Activated naive CD8-positive, alpha-beta T cell treated with anti-CD3 and anti-CD28 coated beads, Interleukin-2, amount 10 ng/mL, durations not matched to agents 7 days and 5 days (primary cell): ENCODE data around the gene DECR2. TPM values are rescaled to one million over a fixed set of nuclear protein-coding genes. Genes with fewer than 3 reads are reported as not detected.
"Not testable (repeated sequence)": the region's sequence is repeated elsewhere in the genome, so short reads cannot be mapped to it uniquely, and the experiment has no call there.

Source experiments
- ATAC-seq: fragments of 150-1000 bp; cut with Tn5 transposase; one replicate; pipeline ENCODE4 v1.10.0; 2021; ENCODE audit warnings: low read depth, moderate library complexity
- POLR2A ChIA-PET: fragments of 350-600 bp; sonication (Branson Sonifier 250); formaldehyde crosslinking; loops from one replicate; lab custom pipeline; 2021; ENCODE audit warnings: antibody characterized with exemption; lab: Charles Lee
- DNase-seq: peaks from one replicate; pipeline ENCODE4 v3.0.0; 2021
- H3K27ac Mint-ChIP-seq: one replicate; pipeline ENCODE4 v1.8.0; 2022; ENCODE audit warnings: mild to moderate bottlenecking, mixed read lengths
- H3K27me3 Mint-ChIP-seq: one replicate; pipeline ENCODE4 v1.8.0; 2022; ENCODE audit warnings: mild to moderate bottlenecking, moderate library complexity, mixed read lengths
- H3K36me3 Mint-ChIP-seq: one replicate; pipeline ENCODE4 v1.8.0; 2021; ENCODE audit warnings: mild to moderate bottlenecking, mixed read lengths
- H3K4me1 Mint-ChIP-seq: one replicate; pipeline ENCODE4 v1.8.0; 2021; ENCODE audit warnings: mixed read lengths
- H3K4me3 Mint-ChIP-seq: one replicate; pipeline ENCODE4 v1.8.0; 2022; ENCODE audit warnings: mild to moderate bottlenecking, moderate library complexity, mixed read lengths
- H3K9me3 Mint-ChIP-seq: one replicate; pipeline ENCODE4 v1.8.0; 2021; ENCODE audit warnings: mixed read lengths
- total RNA-seq, 2 experiments: library from RNA; stranded (reverse); gene quantifications; one replicate each; pipeline ENCODE4 v1.2.3, GENCODE V29; 2021

Gene DECR2
- total RNA-seq, 2 experiments from 2014 or later: 5.6 to 7.9 TPM

- H3K9me3 Mint-ChIP-seq: no peaks in the 10 kb centered on the region
- no peaks in the 10 kb centered on the region for H3K36me3 Mint-ChIP-seq
- no peak overlapping the region for H3K4me3 Mint-ChIP-seq
- no peak for DNase-seq
- no peak for ATAC-seq
- H3K4me1 Mint-ChIP-seq: no peaks in the 10 kb centered on the region
- POLR2A ChIA-PET: no interaction called here
- no peak overlapping the region for H3K27ac Mint-ChIP-seq
- no peaks in the 10 kb centered on the region for H3K27me3 Mint-ChIP-seq
Measured at GRCh38 chr16:410516-411178, 9.0 kb downstream of the DECR2 start.

GRCh38 chr16:411576-412265 is 10.0 kb downstream of the DECR2 start:
- no peak for DNase-seq
- Mint-ChIP-seq H3K4me3 (no peak overlapping the region), H3K27ac (no peak overlapping the region), H3K9me3 (no peaks in the 10 kb centered on the region), H3K4me1 (no peaks in the 10 kb centered on the region), H3K27me3 (no peaks in the 10 kb centered on the region), H3K36me3 (no peaks in the 10 kb centered on the region)
- POLR2A ChIA-PET: no interaction called here
- ATAC-seq: no peak

- DNase-seq (no peak), ATAC-seq (no peak)
- Mint-ChIP-seq H3K36me3 (no peaks in the 10 kb centered on the region), H3K27ac (no peak overlapping the region), H3K4me3 (no peak overlapping the region), H3K4me1 (no peaks in the 10 kb centered on the region), H3K9me3 (no peaks in the 10 kb centered on the region), H3K27me3 (no peaks in the 10 kb centered on the region)
- POLR2A ChIA-PET: no interaction called here
Measured at GRCh38 chr16:414395-415169, 12.9 kb downstream of the DECR2 start.

- ATAC-seq, H3K36me3 Mint-ChIP-seq, DNase-seq, H3K9me3 Mint-ChIP-seq, H3K27ac Mint-ChIP-seq, POLR2A ChIA-PET, H3K27me3 Mint-ChIP-seq, H3K4me3 Mint-ChIP-seq, H3K4me1 Mint-ChIP-seq: not testable (repeated sequence)
Measured at GRCh38 chr16:415170-415498, 13.4 kb downstream of the DECR2 start.

GRCh38 chr16:422179-422578 is 20.5 kb downstream of the DECR2 start:
- ATAC-seq: not testable (repeated sequence)

GRCh38 chr16:424033-424622 is 22.4 kb downstream of the DECR2 start:
- Mint-ChIP-seq H3K36me3 (peaks cover 4% of the 10 kb centered on the region), H3K27me3 (peaks cover 17% of the 10 kb centered on the region), H3K4me1 (peaks cover 19% of the 10 kb centered on the region), H3K4me3 (peak overlapping the region; percentile 75), H3K27ac (no peak overlapping the region), H3K9me3 (no peaks in the 10 kb centered on the region)
- DNase-seq (no peak), ATAC-seq (no peak)
- POLR2A ChIA-PET: no interaction called here

More at GRCh38 chr16:422179-422578, 20.5 kb downstream of the DECR2 start:
- DNase-seq, POLR2A ChIA-PET, H3K27ac Mint-ChIP-seq, H3K9me3 Mint-ChIP-seq, H3K4me3 Mint-ChIP-seq, H3K36me3 Mint-ChIP-seq: not testable (repeated sequence)
- Mint-ChIP-seq H3K4me1 (peaks cover 10% of the 10 kb centered on the region), H3K27me3 (peaks cover 17% of the 10 kb centered on the region)

GRCh38 chr16:424623-425081 is 23.0 kb downstream of the DECR2 start:
- POLR2A ChIA-PET: interaction anchor here (2.4 kb wide), 1 partner anchor 24 kb away, joined by 13 read pairs; the partner anchor contains the start of gene DECR2
- H3K9me3 Mint-ChIP-seq: no peaks in the 10 kb centered on the region
- ATAC-seq (no peak), DNase-seq (no peak)
- H3K27me3 Mint-ChIP-seq: peaks cover 17% of the 10 kb centered on the region
- H3K36me3 Mint-ChIP-seq: peaks cover 4% of the 10 kb centered on the region
- H3K27ac Mint-ChIP-seq: no peak overlapping the region
- peaks cover 19% of the 10 kb centered on the region for H3K4me1 Mint-ChIP-seq
- H3K4me3 Mint-ChIP-seq: peak overlapping the region; percentile 75

- Mint-ChIP-seq H3K36me3 (peaks cover 4% of the 10 kb centered on the region), H3K4me3 (peak within 1 kb of the TSS; percentile 86), H3K4me1 (peaks cover 19% of the 10 kb centered on the region), H3K27me3 (peaks cover 17% of the 10 kb centered on the region), H3K9me3 (no peaks in the 10 kb centered on the region), H3K27ac (peak within 1 kb of the TSS; percentile 76)
- DNase-seq (peak; percentile 94), ATAC-seq (peak; percentile 95)
- POLR2A ChIA-PET: interaction anchor here (2.4 kb wide), 1 partner anchor 24 kb away, joined by 13 read pairs; the partner anchor contains the start of gene DECR2
Measured at GRCh38 chr16:425082-425718, 23.5 kb downstream of the DECR2 start, which contains the start of gene RAB11FIP3. RAB11FIP3 (plus strand) TSS chr16:425649; CDS start chr16:426007, 358 bp downstream.

- peak overlapping the region; percentile 76 for H3K27ac Mint-ChIP-seq
- H3K9me3 Mint-ChIP-seq: no peaks in the 10 kb centered on the region
- peaks cover 4% of the 10 kb centered on the region for H3K36me3 Mint-ChIP-seq
- POLR2A ChIA-PET: interaction anchor here (0.9 to 2.4 kb wide), 2 partner anchors 25 to 100 kb away, joined by 3 to 13 read pairs; partner anchors contain the start of gene DECR2
- peaks cover 16% of the 10 kb centered on the region for H3K27me3 Mint-ChIP-seq
- ATAC-seq (peak; percentile 61), DNase-seq (no peak)
- H3K4me3 Mint-ChIP-seq: peak overlapping the region; percentile 86
- peaks cover 19% of the 10 kb centered on the region for H3K4me1 Mint-ChIP-seq
Measured at GRCh38 chr16:425740-426114, 24.0 kb downstream of the DECR2 start.

- POLR2A ChIA-PET: interaction anchor here (0.9 to 2.4 kb wide), 2 partner anchors 25 to 100 kb away, joined by 3 to 13 read pairs; partner anchors contain the start of gene DECR2
Measured at GRCh38 chr16:426115-426905, 24.6 kb downstream of the DECR2 start.

GRCh38 chr16:426906-427249 is 25.2 kb downstream of the DECR2 start:
- POLR2A ChIA-PET: interaction anchor here (0.9 to 2.4 kb wide), 2 partner anchors 26 to 99 kb away, joined by 3 to 13 read pairs; partner anchors contain the start of gene DECR2
- H3K4me3 Mint-ChIP-seq: peak overlapping the region; percentile 72
- H3K27ac Mint-ChIP-seq: peak overlapping the region; percentile 30
- H3K36me3 Mint-ChIP-seq: peaks cover 6% of the 10 kb centered on the region
- no peak for DNase-seq
- peaks cover 14% of the 10 kb centered on the region for H3K27me3 Mint-ChIP-seq
- ATAC-seq: no peak
- no peaks in the 10 kb centered on the region for H3K9me3 Mint-ChIP-seq
- H3K4me1 Mint-ChIP-seq: peaks cover 22% of the 10 kb centered on the region

More at GRCh38 chr16:426115-426905, 24.6 kb downstream of the DECR2 start:
- peaks cover 14% of the 10 kb centered on the region for H3K27me3 Mint-ChIP-seq
- ATAC-seq: no peak
- peaks cover 22% of the 10 kb centered on the region for H3K4me1 Mint-ChIP-seq
- no peak for DNase-seq
- H3K9me3 Mint-ChIP-seq: no peaks in the 10 kb centered on the region
- peak overlapping the region; percentile 30 for H3K27ac Mint-ChIP-seq
- peaks cover 6% of the 10 kb centered on the region for H3K36me3 Mint-ChIP-seq
- peak overlapping the region; percentile 72 for H3K4me3 Mint-ChIP-seq

GRCh38 chr16:427250-427649 is 25.6 kb downstream of the DECR2 start:
- no peak for DNase-seq
- H3K36me3 Mint-ChIP-seq: peaks cover 6% of the 10 kb centered on the region
- no peaks in the 10 kb centered on the region for H3K9me3 Mint-ChIP-seq
- POLR2A ChIA-PET: interaction anchor here (0.7 kb wide), 1 partner anchor 12 kb away, joined by 3 read pairs; no protein-coding TSS in a partner anchor
- peaks cover 14% of the 10 kb centered on the region for H3K27me3 Mint-ChIP-seq
- ATAC-seq: no peak
- H3K27ac Mint-ChIP-seq: peak overlapping the region; percentile 30
- H3K4me3 Mint-ChIP-seq: peak overlapping the region; percentile 72
- peaks cover 22% of the 10 kb centered on the region for H3K4me1 Mint-ChIP-seq
